WTC11 (cell line): Measurements from ENCODE around the gene FOXP1. TPM values are rescaled to one million over a fixed set of nuclear protein-coding genes. Genes with fewer than 3 reads are reported as not detected.
A peak's percentile ranks its signal among the peaks of the same experiment; 100 is the strongest.

Experiments
- ATAC-seq: fragments of 200-7000 bp; cut with Tn5 transposase; 2 replicates; pipeline ENCODE4 v1.10.0; 2021; ENCODE audit warnings: mild to moderate bottlenecking, moderate library complexity
- CTCF ChIA-PET: fragments of 300-600 bp; sonication (Branson Sonifier 250); formaldehyde crosslinking; loops from one replicate; lab custom pipeline; 2021; ENCODE audit warnings: antibody characterized with exemption; lab: Charles Lee
- POLR2A ChIA-PET: fragments of 350-600 bp; sonication (Branson Sonifier 250); formaldehyde crosslinking; loops from one replicate; lab custom pipeline; 2021; ENCODE audit warnings: antibody characterized with exemption; lab: Charles Lee
- DNase-seq: peaks from one replicate; pipeline ENCODE4 v3.0.0; 2021; ENCODE audit warnings: low spot score
- H3K27ac Mint-ChIP-seq: 2 replicates; pipeline ENCODE4 v1.8.0; 2021; ENCODE audit warnings: mixed read lengths
- H3K27me3 Mint-ChIP-seq: 2 replicates; pipeline ENCODE4 v1.8.0; 2021; ENCODE audit warnings: low read depth, mild to moderate bottlenecking, moderate library complexity, mixed read lengths
- H3K36me3 Mint-ChIP-seq: 2 replicates; pipeline ENCODE4 v1.8.0; 2021; ENCODE audit warnings: mixed read lengths
- H3K4me1 Mint-ChIP-seq: 2 replicates; pipeline ENCODE4 v1.8.0; 2022; ENCODE audit warnings: mixed read lengths
- H3K4me3 Mint-ChIP-seq: 2 replicates; pipeline ENCODE4 v1.8.0; 2021; ENCODE audit warnings: mild to moderate bottlenecking, moderate library complexity, mixed read lengths
- H3K9me3 Mint-ChIP-seq: 2 replicates; pipeline ENCODE4 v1.8.0; 2021; ENCODE audit warnings: mixed read lengths
- ATF6 ChIP-seq: sonication (generic); formaldehyde crosslinking; IDR thresholded peaks from 2 replicates; pipeline ENCODE4 v1.8.1; 2023; ENCODE audit warnings: mild to moderate bottlenecking, missing genetic modification reagents
- E2F4 ChIP-seq: sonication (generic); formaldehyde crosslinking; IDR thresholded peaks from 2 replicates; pipeline ENCODE4 v1.8.1; 2022; ENCODE audit warnings: low read depth, mild to moderate bottlenecking, moderate library complexity, missing genetic modification reagents, borderline replicate concordance
- EMX1 ChIP-seq: fragments of 250-450 bp; sonication (Bioruptor Pico); IDR thresholded peaks from 2 replicates; pipeline ENCODE4 v1.8.0; 2021; ENCODE audit warnings: mild to moderate bottlenecking
- ETV6 ChIP-seq: sonication (generic); formaldehyde crosslinking; IDR thresholded peaks from 2 replicates; pipeline ENCODE4 v1.8.1; 2022; ENCODE audit warnings: mild to moderate bottlenecking, missing genetic modification reagents
- MXD4 ChIP-seq: fragments of 250-450 bp; sonication (Bioruptor Pico); IDR thresholded peaks from 2 replicates; pipeline ENCODE4 v1.8.0; 2021; ENCODE audit warnings: mild to moderate bottlenecking, moderate library complexity, borderline replicate concordance
- MYBL2 ChIP-seq: sonication (generic); formaldehyde crosslinking; IDR thresholded peaks from 2 replicates; pipeline ENCODE4 v1.8.1; 2023; ENCODE audit warnings: mild to moderate bottlenecking, moderate library complexity, missing genetic modification reagents
- NFYB ChIP-seq: sonication (generic); formaldehyde crosslinking; conservative IDR thresholded peaks from 2 replicates; pipeline ENCODE4 v1.8.0; 2022; ENCODE audit warnings: low read depth, missing genetic modification reagents
- TEAD4 ChIP-seq: sonication (generic); formaldehyde crosslinking; IDR thresholded peaks from 2 replicates; pipeline ENCODE4 v1.8.0; 2022; ENCODE audit warnings: mild to moderate bottlenecking, missing genetic modification reagents
- ZNF138 ChIP-seq: sonication (generic); formaldehyde crosslinking; conservative IDR thresholded peaks from 2 replicates; pipeline ENCODE4 v1.8.1; 2022; ENCODE audit warnings: mild to moderate bottlenecking, moderate library complexity, missing genetic modification reagents
- ZNF396 ChIP-seq: fragments of 250-450 bp; sonication (Bioruptor Pico); IDR thresholded peaks from 2 replicates; pipeline ENCODE4 v1.8.0; 2021; ENCODE audit warnings: mild to moderate bottlenecking, moderate library complexity, borderline replicate concordance
- total RNA-seq: library from RNA; stranded (reverse); gene quantifications from 3 replicates; pipeline ENCODE4 v1.2.3, GENCODE V29; 2021
- TF ChIP-seq, protein P1 (sequence below): sonication (generic); formaldehyde crosslinking; IDR thresholded peaks from 2 replicates; pipeline ENCODE4 v1.8.1; 2022; ENCODE audit warnings: mild to moderate bottlenecking, moderate library complexity, missing genetic modification reagents
- TF ChIP-seq, protein P2 (sequence below): sonication (generic); formaldehyde crosslinking; IDR thresholded peaks from 2 replicates; pipeline ENCODE4 v1.8.0; 2022; ENCODE audit warnings: mild to moderate bottlenecking, missing genetic modification reagents
- TF ChIP-seq, protein P3 (sequence below): fragments of 250-450 bp; sonication (Bioruptor Pico); IDR thresholded peaks from 2 replicates; pipeline ENCODE4 v1.9.0; 2021; ENCODE audit warnings: mild to moderate bottlenecking
- TF ChIP-seq, protein P4 (sequence below): fragments of 200-600 bp; IDR thresholded peaks from 2 replicates; pipeline ENCODE4 v1.8.0; 2022; ENCODE audit warnings: antibody characterized with exemption

FOXP1 gene
- total RNA-seq, 1 experiment from 2014 or later = 25.8 TPM

GRCh38 chr3:71580636-71581456 is 2.7 kb downstream of the FOXP1 start (continued):
- TF ChIP-seq MYBL2 = no peak
- no peak for TF ChIP-seq ATF6 (CRISPR knock-in tag)
- TF ChIP-seq, all 79 proteins: peak for 0

DNA sequence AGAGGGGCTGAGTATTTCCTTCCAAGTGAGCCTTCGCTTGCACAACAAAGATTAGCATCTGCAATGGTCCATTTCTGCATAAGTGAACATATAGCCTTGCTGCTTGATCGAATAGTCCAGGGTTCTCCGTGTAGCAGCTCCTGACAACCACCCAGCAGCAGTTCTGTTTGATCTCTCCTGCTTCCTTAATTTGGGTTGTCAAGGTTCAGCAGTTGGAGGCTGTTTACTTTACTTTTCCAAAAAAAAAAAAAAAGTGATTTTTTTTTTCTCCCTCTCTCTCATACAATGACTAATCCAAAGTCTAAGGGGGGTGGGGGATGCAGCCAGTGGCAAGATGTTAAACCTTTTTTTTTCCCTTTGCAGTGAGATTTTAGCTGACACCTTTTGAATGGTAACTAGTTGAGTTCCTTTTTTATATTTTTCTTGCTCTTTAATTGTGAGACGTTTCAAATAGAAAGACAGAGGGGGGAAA is 3.6 kb downstream of the FOXP1 start:
- ATAC-seq (no peak), DNase-seq (no peak)
- H3K9me3 Mint-ChIP-seq = no peaks in the 10 kb centered on the region
- peaks cover 29% of the 10 kb centered on the region for H3K4me1 Mint-ChIP-seq
- ChIA-PET CTCF (interaction anchor here (0.6 kb wide), 1 partner anchor 25 kb away, joined by 3 read pairs; no protein-coding TSS in a partner anchor), POLR2A (interaction anchor here (0.6 kb wide), 1 partner anchor 38 kb away, joined by 3 read pairs; no protein-coding TSS in a partner anchor)
- TF ChIP-seq, protein P1, sequence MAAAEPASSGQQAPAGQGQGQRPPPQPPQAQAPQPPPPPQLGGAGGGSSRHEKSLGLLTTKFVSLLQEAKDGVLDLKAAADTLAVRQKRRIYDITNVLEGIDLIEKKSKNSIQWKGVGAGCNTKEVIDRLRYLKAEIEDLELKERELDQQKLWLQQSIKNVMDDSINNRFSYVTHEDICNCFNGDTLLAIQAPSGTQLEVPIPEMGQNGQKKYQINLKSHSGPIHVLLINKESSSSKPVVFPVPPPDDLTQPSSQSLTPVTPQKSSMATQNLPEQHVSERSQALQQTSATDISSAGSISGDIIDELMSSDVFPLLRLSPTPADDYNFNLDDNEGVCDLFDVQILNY (CRISPR knock-in tag) = no peak
- TF ChIP-seq, all 79 proteins: peak for 0
- Mint-ChIP-seq H3K27ac (no peak overlapping the region), H3K36me3 (no peaks in the 10 kb centered on the region), H3K4me3 (peak overlapping the region; percentile 87), H3K27me3 (peaks cover 29% of the 10 kb centered on the region)

- ATAC-seq (no peak), DNase-seq (no peak)
- H3K27me3 Mint-ChIP-seq = peaks cover 29% of the 10 kb centered on the region
- H3K27ac Mint-ChIP-seq = no peak overlapping the region
- H3K4me1 Mint-ChIP-seq = peaks cover 24% of the 10 kb centered on the region
- TF ChIP-seq NFYB (CRISPR knock-in tag) (no peak), ETV6 (CRISPR knock-in tag) (no peak), MXD4 (no peak), TEAD4 (CRISPR knock-in tag) (no peak), ZNF138 (CRISPR knock-in tag) (no peak), EMX1 (no peak), ZNF396 (CRISPR knock-in tag) (no peak), E2F4 (CRISPR knock-in tag) (no peak)
- TF ChIP-seq, protein P2, sequence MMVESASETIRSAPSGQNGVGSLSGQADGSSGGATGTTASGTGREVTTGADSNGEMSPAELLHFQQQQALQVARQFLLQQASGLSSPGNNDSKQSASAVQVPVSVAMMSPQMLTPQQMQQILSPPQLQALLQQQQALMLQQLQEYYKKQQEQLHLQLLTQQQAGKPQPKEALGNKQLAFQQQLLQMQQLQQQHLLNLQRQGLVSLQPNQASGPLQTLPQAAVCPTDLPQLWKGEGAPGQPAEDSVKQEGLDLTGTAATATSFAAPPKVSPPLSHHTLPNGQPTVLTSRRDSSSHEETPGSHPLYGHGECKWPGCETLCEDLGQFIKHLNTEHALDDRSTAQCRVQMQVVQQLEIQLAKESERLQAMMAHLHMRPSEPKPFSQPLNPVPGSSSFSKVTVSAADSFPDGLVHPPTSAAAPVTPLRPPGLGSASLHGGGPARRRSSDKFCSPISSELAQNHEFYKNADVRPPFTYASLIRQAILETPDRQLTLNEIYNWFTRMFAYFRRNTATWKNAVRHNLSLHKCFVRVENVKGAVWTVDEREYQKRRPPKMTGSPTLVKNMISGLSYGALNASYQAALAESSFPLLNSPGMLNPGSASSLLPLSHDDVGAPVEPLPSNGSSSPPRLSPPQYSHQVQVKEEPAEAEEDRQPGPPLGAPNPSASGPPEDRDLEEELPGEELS (CRISPR knock-in tag) = no peak
- TF ChIP-seq, protein P3, sequence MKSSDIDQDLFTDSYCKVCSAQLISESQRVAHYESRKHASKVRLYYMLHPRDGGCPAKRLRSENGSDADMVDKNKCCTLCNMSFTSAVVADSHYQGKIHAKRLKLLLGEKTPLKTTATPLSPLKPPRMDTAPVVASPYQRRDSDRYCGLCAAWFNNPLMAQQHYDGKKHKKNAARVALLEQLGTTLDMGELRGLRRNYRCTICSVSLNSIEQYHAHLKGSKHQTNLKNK (CRISPR knock-in tag) = no peak
- TF ChIP-seq, protein P4, sequence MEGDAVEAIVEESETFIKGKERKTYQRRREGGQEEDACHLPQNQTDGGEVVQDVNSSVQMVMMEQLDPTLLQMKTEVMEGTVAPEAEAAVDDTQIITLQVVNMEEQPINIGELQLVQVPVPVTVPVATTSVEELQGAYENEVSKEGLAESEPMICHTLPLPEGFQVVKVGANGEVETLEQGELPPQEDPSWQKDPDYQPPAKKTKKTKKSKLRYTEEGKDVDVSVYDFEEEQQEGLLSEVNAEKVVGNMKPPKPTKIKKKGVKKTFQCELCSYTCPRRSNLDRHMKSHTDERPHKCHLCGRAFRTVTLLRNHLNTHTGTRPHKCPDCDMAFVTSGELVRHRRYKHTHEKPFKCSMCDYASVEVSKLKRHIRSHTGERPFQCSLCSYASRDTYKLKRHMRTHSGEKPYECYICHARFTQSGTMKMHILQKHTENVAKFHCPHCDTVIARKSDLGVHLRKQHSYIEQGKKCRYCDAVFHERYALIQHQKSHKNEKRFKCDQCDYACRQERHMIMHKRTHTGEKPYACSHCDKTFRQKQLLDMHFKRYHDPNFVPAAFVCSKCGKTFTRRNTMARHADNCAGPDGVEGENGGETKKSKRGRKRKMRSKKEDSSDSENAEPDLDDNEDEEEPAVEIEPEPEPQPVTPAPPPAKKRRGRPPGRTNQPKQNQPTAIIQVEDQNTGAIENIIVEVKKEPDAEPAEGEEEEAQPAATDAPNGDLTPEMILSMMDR = no peak
- peak overlapping the region; percentile 87; the same call in 1 of the 2 replicates for H3K4me3 Mint-ChIP-seq
- no peaks in the 10 kb centered on the region for H3K36me3 Mint-ChIP-seq
- no peaks in the 10 kb centered on the region for H3K9me3 Mint-ChIP-seq
- ChIA-PET POLR2A (no interaction called here), CTCF (no interaction called here)
These were observed 4.1 kb downstream of the FOXP1 start for GRCh38 chr3:71579326-71579934.
